SK-N-SH (cell line): ENCODE measurements around the gene S100A9. TPM values are rescaled to one million over a fixed set of nuclear protein-coding genes. Genes with fewer than 3 reads are reported as not detected.

Experiments used
- CTCF ChIA-PET: fragments of 300-600, 350-600 bp; formaldehyde crosslinking; extraction: SDS; loops from one replicate; lab custom pipeline; 2021; lab: Yijun Ruan, JAX
- POLR2A ChIA-PET: fragments of 350-600 bp; sonication (Branson Sonifier 250); formaldehyde crosslinking; extraction: SDS; loops from one replicate; lab custom pipeline; 2020; ENCODE audit warnings: antibody characterized with exemption, inconsistent platforms; lab: Yijun Ruan, JAX
- DNase-seq: peaks from one replicate; pipeline ENCODE4 v3.0.0; 2012
- H2AFZ ChIP-seq: fragments of 200-600 bp; sonication (generic); 2 replicates; pipeline ENCODE4 v1.8.1; 2016; ENCODE audit warnings: antibody characterized with exemption, mild to moderate bottlenecking, low read depth
- H3F3A ChIP-seq: fragments of 200-600 bp; sonication (generic); replicated peaks from 2 replicates; pipeline ENCODE3; 2016; ENCODE audit warnings: antibody characterized with exemption, mild to moderate bottlenecking; ENCODE audit not compliant: insufficient read depth
- H3K27ac ChIP-seq, 2 experiments: fragments of 200-500 bp in 1 of 2; fragments of 200-600 bp in 1 of 2; sonication (Bioruptor generic) in 1 of 2; sonication (generic), shearing (Covaris generic) in 1 of 2; 2 replicates each; pipeline versions ENCODE4 v1.5.1 to v1.6.1; 2014 to 2016; ENCODE audit warnings: low read depth in 2 of 2, inconsistent platforms in 1 of 2, low read length in 1 of 2, mild to moderate bottlenecking in 1 of 2, mixed read lengths in 1 of 2
- H3K27me3 ChIP-seq: fragments of 200-600 bp; sonication (generic), shearing (Covaris generic); 2 replicates; pipeline ENCODE4 v1.6.1; 2016; ENCODE audit warnings: mixed run types; ENCODE audit not compliant: insufficient read depth
- H3K36me3 ChIP-seq, 2 experiments: fragments of 200-500 bp in 1 of 2; fragments of 200-600 bp in 1 of 2; sonication (Bioruptor generic) in 1 of 2; sonication (generic) in 1 of 2; replicated peaks in 1 of 2; 2 replicates each; pipeline versions ENCODE3 to v1.5.1; 2014 to 2016; ENCODE audit warnings: low read length in 1 of 2, mild to moderate bottlenecking in 1 of 2; ENCODE audit not compliant: insufficient read depth in 2 of 2, control insufficient read depth in 1 of 2
- H3K4me1 ChIP-seq, 2 experiments: fragments of 200-500 bp in 1 of 2; fragments of 200-600 bp in 1 of 2; sonication (Bioruptor generic) in 1 of 2; sonication (generic), shearing (Covaris generic) in 1 of 2; 2 replicates each; pipeline versions ENCODE4 v1.5.1 to v1.6.1; 2014 to 2016; ENCODE audit warnings: low read depth in 1 of 2, low read length in 1 of 2, mixed run types in 1 of 2; ENCODE audit not compliant: insufficient read depth in 2 of 2, control insufficient read depth in 1 of 2
- H3K4me2 ChIP-seq: fragments of 200-600 bp; sonication (generic), shearing (Covaris generic); 2 replicates; pipeline ENCODE4 v1.6.1; 2017; ENCODE audit warnings: mixed run types
- H3K4me3 ChIP-seq, 2 experiments: fragments of 200-500 bp in 1 of 2; fragments of 200-600 bp in 1 of 2; sonication (Bioruptor generic) in 1 of 2; sonication (generic), shearing (Covaris generic) in 1 of 2; 2 replicates each; pipeline versions ENCODE4 v1.5.1 to v1.8.1; 2014 to 2016; ENCODE audit warnings: low read depth in 2 of 2, inconsistent platforms in 1 of 2, low read length in 1 of 2, mild to moderate bottlenecking in 1 of 2, mixed read lengths in 1 of 2, moderate library complexity in 1 of 2
- H3K79me2 ChIP-seq: fragments of 200-600 bp; sonication (generic); 2 replicates; pipeline ENCODE4 v1.8.1; 2017; ENCODE audit warnings: mild to moderate bottlenecking; ENCODE audit not compliant: insufficient read depth
- H3K9ac ChIP-seq: fragments of 200-600 bp; sonication (generic); 2 replicates; pipeline ENCODE4 v1.6.1; 2017; ENCODE audit warnings: mixed run types
- H3K9me2 ChIP-seq: fragments of 200-600 bp; sonication (generic); 2 replicates; pipeline ENCODE4 v1.6.1; 2017; ENCODE audit warnings: mixed run types
- H3K9me3 ChIP-seq: fragments of 200-600 bp; sonication (generic); 2 replicates; pipeline ENCODE4 v1.6.1; 2017; ENCODE audit warnings: mixed run types, mild to moderate bottlenecking, moderate library complexity
- H4K20me1 ChIP-seq: fragments of 200-600 bp; sonication (generic); 2 replicates; pipeline ENCODE4 v1.6.1; 2017; ENCODE audit warnings: mild to moderate bottlenecking, mixed run types; ENCODE audit not compliant: insufficient read depth
- CHD2 ChIP-seq: fragments of 150-350 bp; IDR thresholded peaks from 2 replicates; pipeline ENCODE4 v1.6.1; 2018; ENCODE audit warnings: low read length; ENCODE audit not compliant: partially characterized antibody
- FOXJ3 ChIP-seq: sonication (generic); formaldehyde crosslinking; IDR thresholded peaks from 2 replicates; pipeline ENCODE4 v1.5.1; 2020; ENCODE audit warnings: mild to moderate bottlenecking, missing genetic modification reagents
- JUND ChIP-seq: IDR thresholded peaks from 2 replicates; pipeline ENCODE4 v1.4.0; 2012
- MXI1 ChIP-seq: IDR thresholded peaks from 2 replicates; pipeline ENCODE4 v1.6.1; 2012; ENCODE audit warnings: mild to moderate bottlenecking, low read depth, low read length, improper control_type of control experiment
- POLR2AphosphoS5 ChIP-seq: IDR thresholded peaks from 2 replicates; pipeline ENCODE4 v1.6.1; 2012; ENCODE audit warnings: low read depth, low read length
- TCF12 ChIP-seq: IDR thresholded peaks from 2 replicates; pipeline ENCODE4 v1.4.0; 2012
- YY1 ChIP-seq: IDR thresholded peaks from 2 replicates; pipeline ENCODE4 v1.4.0; 2012; ENCODE audit warnings: low read depth, mild to moderate bottlenecking
- WGBS: methylation state at CpG from one replicate; pipeline ENCODE4 v1.1.6; 2017; ENCODE audit warnings: low lambda C conversion rate; 5-methylcytosine and 5-hydroxymethylcytosine counted together
- polyA plus RNA-seq, 3 experiments: library from polyadenylated mRNA; depleted of rRNA; stranded (reverse); fragments of >200 nt; gene quantifications; 2 replicates each; pipeline ENCODE4 v1.2.3, GENCODE V29; 2012
- TF ChIP-seq, protein P1 (sequence below): IDR thresholded peaks from 2 replicates; pipeline ENCODE4 v1.4.0; 2012; ENCODE audit warnings: low read depth
- TF ChIP-seq, protein P2 (sequence below): fragments of 150-350 bp; IDR thresholded peaks from 2 replicates; pipeline ENCODE4 v1.6.1; 2016; ENCODE audit warnings: mild to moderate bottlenecking, low read depth, low read length
- TF ChIP-seq, protein P3 (sequence below): IDR thresholded peaks from 2 replicates; pipeline ENCODE4 v1.6.1; 2012; ENCODE audit warnings: mild to moderate bottlenecking, low read depth, low read length, moderate library complexity
- TF ChIP-seq, protein P4 (sequence below): fragments of 150-350 bp; IDR thresholded peaks from 2 replicates; pipeline ENCODE4 v1.6.1; 2017; ENCODE audit warnings: antibody characterized with exemption, low read length, low read depth, borderline replicate concordance

The S100A9 gene
- polyA plus RNA-seq, 1 of the 3 experiments (the other 2 are of a cell fraction) = not detected

DNA sequence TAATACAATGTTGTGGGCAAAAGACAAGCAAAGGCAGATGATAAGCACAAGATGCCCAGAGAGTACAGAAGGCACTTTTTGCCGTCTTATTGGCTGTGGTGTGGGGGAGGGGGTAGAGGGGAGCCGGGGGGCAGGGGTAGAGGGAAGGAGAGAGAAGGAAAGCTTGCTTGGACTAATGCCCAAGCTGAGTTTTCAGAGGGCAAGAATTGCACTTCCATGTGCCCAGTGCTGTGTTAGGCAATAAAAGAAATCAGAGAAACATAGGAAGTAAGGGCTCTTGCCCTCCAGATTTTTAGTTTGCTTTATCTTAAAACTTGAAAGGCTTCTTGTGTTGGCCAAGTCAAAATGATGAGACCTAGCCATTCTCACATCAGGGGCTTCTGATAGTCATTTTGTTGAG is 9.4 kb downstream of the S100A9 start:
- Histone ChIP-seq H4K20me1 (no peaks in the 10 kb centered on the region), H2AFZ (no peak overlapping the region), H3K4me2 (no peak overlapping the region), H3K9me3 (no peaks in the 10 kb centered on the region), H3K4me3 (no peak overlapping the region), H3K27me3 (peaks cover 31% of the 10 kb centered on the region; the same call in 1 of the 2 replicates), H3F3A (no peaks in the 10 kb centered on the region), H3K79me2 (no peaks in the 10 kb centered on the region), H3K4me1 (no peaks in the 10 kb centered on the region), H3K9ac (no peak overlapping the region), H3K36me3 (no peaks in the 10 kb centered on the region), H3K9me2 (no peaks in the 10 kb centered on the region), H3K27ac (no peak overlapping the region)
- DNase-seq = no peak
- ChIA-PET CTCF (interaction anchor here (1.9 kb wide), 1 partner anchor 12 kb away, joined by 5 read pairs; no protein-coding TSS in a partner anchor), POLR2A (no interaction called here)
- TF ChIP-seq, protein P1, sequence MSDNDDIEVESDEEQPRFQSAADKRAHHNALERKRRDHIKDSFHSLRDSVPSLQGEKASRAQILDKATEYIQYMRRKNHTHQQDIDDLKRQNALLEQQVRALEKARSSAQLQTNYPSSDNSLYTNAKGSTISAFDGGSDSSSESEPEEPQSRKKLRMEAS = no peak
- TF ChIP-seq CHD2 = no peak
- TF ChIP-seq, protein P2, sequence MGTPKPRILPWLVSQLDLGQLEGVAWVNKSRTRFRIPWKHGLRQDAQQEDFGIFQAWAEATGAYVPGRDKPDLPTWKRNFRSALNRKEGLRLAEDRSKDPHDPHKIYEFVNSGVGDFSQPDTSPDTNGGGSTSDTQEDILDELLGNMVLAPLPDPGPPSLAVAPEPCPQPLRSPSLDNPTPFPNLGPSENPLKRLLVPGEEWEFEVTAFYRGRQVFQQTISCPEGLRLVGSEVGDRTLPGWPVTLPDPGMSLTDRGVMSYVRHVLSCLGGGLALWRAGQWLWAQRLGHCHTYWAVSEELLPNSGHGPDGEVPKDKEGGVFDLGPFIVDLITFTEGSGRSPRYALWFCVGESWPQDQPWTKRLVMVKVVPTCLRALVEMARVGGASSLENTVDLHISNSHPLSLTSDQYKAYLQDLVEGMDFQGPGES = no peak
- no peak for TF ChIP-seq POLR2AphosphoS5
- TF ChIP-seq, protein P3, sequence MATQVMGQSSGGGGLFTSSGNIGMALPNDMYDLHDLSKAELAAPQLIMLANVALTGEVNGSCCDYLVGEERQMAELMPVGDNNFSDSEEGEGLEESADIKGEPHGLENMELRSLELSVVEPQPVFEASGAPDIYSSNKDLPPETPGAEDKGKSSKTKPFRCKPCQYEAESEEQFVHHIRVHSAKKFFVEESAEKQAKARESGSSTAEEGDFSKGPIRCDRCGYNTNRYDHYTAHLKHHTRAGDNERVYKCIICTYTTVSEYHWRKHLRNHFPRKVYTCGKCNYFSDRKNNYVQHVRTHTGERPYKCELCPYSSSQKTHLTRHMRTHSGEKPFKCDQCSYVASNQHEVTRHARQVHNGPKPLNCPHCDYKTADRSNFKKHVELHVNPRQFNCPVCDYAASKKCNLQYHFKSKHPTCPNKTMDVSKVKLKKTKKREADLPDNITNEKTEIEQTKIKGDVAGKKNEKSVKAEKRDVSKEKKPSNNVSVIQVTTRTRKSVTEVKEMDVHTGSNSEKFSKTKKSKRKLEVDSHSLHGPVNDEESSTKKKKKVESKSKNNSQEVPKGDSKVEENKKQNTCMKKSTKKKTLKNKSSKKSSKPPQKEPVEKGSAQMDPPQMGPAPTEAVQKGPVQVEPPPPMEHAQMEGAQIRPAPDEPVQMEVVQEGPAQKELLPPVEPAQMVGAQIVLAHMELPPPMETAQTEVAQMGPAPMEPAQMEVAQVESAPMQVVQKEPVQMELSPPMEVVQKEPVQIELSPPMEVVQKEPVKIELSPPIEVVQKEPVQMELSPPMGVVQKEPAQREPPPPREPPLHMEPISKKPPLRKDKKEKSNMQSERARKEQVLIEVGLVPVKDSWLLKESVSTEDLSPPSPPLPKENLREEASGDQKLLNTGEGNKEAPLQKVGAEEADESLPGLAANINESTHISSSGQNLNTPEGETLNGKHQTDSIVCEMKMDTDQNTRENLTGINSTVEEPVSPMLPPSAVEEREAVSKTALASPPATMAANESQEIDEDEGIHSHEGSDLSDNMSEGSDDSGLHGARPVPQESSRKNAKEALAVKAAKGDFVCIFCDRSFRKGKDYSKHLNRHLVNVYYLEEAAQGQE = no peak
- no peak for TF ChIP-seq MXI1
- no peak for TF ChIP-seq JUND
- WGBS = 2% methylated on average over 2 of the region's 2 CpGs

DNA sequence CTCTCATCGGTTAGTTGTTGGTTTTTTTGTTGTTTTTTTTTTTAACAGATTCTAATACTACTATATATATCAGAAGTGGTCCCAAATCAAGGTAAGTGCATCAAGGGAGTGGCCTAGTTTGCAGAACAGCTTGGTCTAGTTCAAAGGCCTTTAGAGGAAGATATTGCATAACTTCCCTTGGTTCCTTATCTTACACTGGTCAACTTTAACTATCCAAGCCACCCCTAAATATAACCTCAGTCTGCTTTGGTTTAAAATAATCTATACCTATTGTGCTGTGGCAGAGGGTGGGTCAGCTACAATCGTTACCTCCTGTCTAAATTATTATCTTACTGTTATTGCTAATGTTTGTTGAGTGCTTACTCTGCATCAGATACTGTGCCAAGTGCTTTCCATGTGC is 10.8 kb downstream of the S100A9 start:
- Histone ChIP-seq H3K9me2 (no peaks in the 10 kb centered on the region), H3K4me1 (no peaks in the 10 kb centered on the region), H3F3A (no peaks in the 10 kb centered on the region), H3K27me3 (peaks cover 31% of the 10 kb centered on the region; the same call in 1 of the 2 replicates), H3K4me2 (no peak overlapping the region), H3K9ac (no peak overlapping the region), H3K79me2 (no peaks in the 10 kb centered on the region), H4K20me1 (no peaks in the 10 kb centered on the region), H3K4me3 (no peak overlapping the region), H3K36me3 (no peaks in the 10 kb centered on the region), H3K27ac (no peak overlapping the region), H2AFZ (no peak overlapping the region), H3K9me3 (no peaks in the 10 kb centered on the region)
- POLR2A ChIA-PET = no interaction called here
- TF ChIP-seq YY1 = no peak
- no peak for TF ChIP-seq MXI1
- no peak for TF ChIP-seq FOXJ3 (CRISPR knock-in tag)
- TF ChIP-seq TCF12 = no peak
- TF ChIP-seq, protein P4, sequence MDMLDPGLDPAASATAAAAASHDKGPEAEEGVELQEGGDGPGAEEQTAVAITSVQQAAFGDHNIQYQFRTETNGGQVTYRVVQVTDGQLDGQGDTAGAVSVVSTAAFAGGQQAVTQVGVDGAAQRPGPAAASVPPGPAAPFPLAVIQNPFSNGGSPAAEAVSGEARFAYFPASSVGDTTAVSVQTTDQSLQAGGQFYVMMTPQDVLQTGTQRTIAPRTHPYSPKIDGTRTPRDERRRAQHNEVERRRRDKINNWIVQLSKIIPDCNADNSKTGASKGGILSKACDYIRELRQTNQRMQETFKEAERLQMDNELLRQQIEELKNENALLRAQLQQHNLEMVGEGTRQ = no peak
- CTCF ChIA-PET = interaction anchor here (0.7 to 1.5 kb wide), 3 partner anchors 16 to 126 kb away, joined by 3 read pairs; no protein-coding TSS in a partner anchor
- no peak for DNase-seq
- 0% methylated on average over 2 of the region's 2 CpGs for WGBS
